HG03135 (cell line): Measurements from ENCODE around the gene LILRA5.
"Not testable (repeated sequence)": the region's sequence is repeated elsewhere in the genome, so short reads cannot be mapped to it uniquely, and the experiment has no call there.

Experiments
- ATAC-seq: cut with Tn5 transposase; IDR thresholded peaks from one replicate; pipeline ENCODE4 v1.9.1; 2021; ENCODE audit warnings: mild to moderate bottlenecking, moderate library complexity; ENCODE audit not compliant: unreplicated experiment

LILRA5 gene

DNA sequence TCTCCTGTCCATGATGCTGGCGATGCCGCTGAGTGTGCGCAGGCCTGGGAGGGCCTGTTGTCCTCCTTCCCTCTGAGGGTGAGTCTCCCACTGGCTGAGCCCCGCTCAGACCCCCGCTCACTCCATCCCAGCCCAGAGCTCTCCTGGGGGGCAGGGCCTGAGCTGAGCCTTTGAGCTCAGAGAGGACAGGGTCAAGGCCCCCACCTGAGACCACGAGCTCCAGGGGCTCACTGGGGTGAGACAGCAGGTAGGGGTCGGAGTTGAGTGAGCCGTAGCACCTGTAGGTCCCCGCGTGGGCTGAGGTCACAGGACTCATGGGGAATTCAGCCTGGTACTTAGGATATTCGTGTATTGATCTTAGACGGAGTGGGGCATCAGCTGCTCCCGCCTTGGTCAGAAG lies 34.9 kb downstream of the LILRA5 start:
- ATAC-seq, result not testable (repeated sequence)

- ATAC-seq, result not testable (repeated sequence)
These were observed 35.8 kb downstream of the LILRA5 start for GRCh38 chr19:54277111-54277615.

- no peak for ATAC-seq
These were observed 37.0 kb downstream of the LILRA5 start for GRCh38 chr19:54275951-54276350.

GRCh38 chr19:54274516-54274915 lies 38.5 kb downstream of the LILRA5 start:
- ATAC-seq, result not testable (repeated sequence)

DNA sequence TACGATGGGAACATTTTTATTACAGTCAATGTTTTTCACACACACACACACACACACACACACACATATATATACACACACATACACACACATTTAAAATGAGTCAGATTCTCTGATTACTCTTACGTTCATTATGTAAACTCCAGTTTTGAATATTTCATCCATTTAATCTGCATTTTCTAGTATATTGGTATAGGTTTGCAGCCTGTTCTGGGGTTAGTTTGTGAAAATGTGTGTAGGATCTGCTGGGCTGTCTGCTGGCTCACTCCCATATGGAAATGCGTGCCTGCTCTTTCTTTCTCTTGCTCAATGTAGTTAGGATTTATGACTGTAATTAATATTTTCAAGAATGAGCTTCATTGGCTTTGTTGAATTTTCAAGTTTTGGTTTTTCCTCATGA lies 39.1 kb downstream of the LILRA5 start:
- no peak for ATAC-seq

DNA sequence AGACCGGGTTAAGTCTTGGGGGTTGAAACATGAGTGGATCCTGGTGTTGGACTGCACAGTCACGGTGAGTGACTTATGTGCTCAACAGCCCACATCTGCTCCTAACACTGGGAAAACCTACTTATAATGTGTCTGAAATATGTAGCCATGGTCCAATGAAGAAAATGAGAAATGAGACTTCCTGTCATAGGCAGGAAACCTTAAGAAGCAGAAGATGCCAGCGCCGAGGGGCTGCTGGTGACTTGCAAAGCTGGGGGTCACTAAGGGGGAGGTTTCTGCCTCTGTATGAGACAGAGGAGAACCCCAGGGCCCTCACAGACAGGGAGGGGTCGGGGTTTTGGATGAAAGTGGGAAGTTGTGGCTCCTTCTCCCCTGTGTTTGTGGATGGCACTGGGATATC lies 40.8 kb downstream of the LILRA5 start:
- ATAC-seq, result not testable (repeated sequence)

- not testable (repeated sequence) for ATAC-seq
These were observed 41.4 kb downstream of the LILRA5 start for GRCh38 chr19:54271587-54271986.

GRCh38 chr19:54271106-54271505 lies 41.9 kb downstream of the LILRA5 start:
- ATAC-seq, result no peak

DNA sequence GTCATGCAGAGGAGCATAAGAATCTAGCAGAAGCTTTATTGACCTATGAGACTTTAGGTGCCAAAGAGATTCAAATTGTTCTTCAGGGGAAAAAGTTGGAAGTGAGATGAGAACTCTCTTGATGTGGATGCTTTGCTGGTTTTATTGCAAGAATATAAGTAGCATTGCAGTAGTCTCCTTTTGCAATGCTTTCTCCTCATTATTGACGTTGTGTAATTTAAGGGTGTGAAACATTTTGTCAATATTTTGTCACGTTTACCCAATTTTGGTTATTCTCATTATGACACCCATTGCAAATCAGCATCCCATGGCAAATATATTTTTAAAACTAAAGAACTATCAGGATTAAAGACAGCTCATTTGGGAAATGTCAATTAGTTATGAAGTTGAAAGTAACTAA lies 44.0 kb downstream of the LILRA5 start:
- ATAC-seq, result no peak

DNA sequence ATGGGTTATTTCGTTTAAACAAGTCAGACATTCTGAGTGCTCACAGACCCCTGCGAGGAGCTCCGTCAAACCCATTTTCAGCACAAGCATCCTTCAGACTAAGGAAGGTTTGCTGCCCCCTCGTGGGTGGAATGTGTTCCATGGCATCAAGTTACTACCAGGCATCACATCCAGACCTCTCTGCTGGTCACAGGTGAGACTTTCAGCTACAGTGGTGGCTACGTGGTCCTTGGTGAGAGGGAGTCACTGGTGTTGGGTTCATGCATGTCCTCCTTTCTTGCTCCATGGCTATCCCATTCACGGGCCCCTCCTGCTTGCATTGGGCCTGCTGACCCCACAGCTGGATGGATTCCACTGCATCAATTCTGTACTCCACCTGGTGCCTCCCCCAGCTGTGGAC lies 46.8 kb downstream of the LILRA5 start:
- ATAC-seq, result no peak

DNA sequence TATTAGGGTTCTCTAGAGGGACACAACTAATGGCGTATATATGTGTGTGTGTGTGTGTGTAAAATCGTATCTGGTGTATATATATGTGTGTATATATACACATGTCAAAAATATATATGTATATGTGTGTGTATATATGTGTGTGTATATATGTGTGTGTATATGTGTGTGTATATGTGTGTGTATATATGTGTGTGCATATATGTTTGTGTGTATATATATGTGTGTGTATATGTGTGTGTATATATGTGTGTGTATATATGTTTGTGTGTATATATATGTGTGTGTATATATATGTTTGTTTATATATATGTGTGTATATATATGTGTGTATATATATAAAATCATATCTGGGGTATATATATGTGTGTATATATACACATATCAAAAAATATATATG lies 50.5 kb downstream of the LILRA5 start:
- no peak for ATAC-seq

DNA sequence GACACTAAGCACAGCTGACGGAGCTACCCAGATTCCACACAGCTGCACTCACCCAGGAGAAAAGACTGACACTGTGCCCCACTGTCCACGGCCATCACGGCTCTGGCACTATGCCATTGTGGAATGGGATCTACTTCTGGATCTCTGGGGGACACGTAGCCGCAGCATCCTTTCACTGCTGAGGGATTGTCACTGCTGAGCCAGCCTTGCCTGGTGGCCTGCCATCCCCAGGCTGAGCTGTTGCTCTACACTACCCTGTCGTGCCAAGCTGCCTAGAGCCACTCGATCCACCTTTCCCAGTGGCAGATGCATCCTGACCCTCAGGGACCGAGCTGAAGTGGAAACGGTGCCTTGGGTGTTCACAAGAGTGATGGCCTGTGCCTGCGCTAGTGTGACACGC lies 50.9 kb downstream of the LILRA5 start:
- ATAC-seq, result no peak

- no peak for ATAC-seq
These were observed 55.9 kb downstream of the LILRA5 start, which contains the start of gene LILRB5 for GRCh38 chr19:54257116-54257480. TSS of gene LILRB5 (minus strand) at chr19:54257273. CDS start at chr19:54257193, 80 bp downstream.
